NOMO-1 treated with DMSO at 0.1 percent for 48 hours (cell line): Measurements from ENCODE around the gene PLAAT4.
"Not testable (repeated sequence)": the region's sequence is repeated elsewhere in the genome, so short reads cannot be mapped to it uniquely, and the experiment has no call there.

Source experiments
- DNase-seq: peaks from one replicate; lab custom pipeline; 2025; ENCODE audit not compliant: unreplicated experiment; lab: John Stamatoyannopoulos, UW

PLAAT4 gene

GRCh38 chr11:63537293-63538101 lies 889 bp downstream of the PLAAT4 start:
- DNase-seq, result no peak

- DNase-seq, result not testable (repeated sequence)
Measured at GRCh38 chr11:63542506-63542905, 5.9 kb downstream of the PLAAT4 start.

- DNase-seq, result peak; percentile 39
Measured at GRCh38 chr11:63543711-63544110, 7.1 kb downstream of the PLAAT4 start.

GRCh38 chr11:63547061-63547460 lies 10.5 kb downstream of the PLAAT4 start:
- DNase-seq, result no peak

- no peak for DNase-seq
Measured at GRCh38 chr11:63548178-63548577, 11.6 kb downstream of the PLAAT4 start.

GRCh38 chr11:63549411-63549810 lies 12.8 kb downstream of the PLAAT4 start:
- DNase-seq, result no peak

GRCh38 chr11:63550156-63550700 lies 13.6 kb downstream of the PLAAT4 start:
- not testable (repeated sequence) for DNase-seq

- DNase-seq, result no peak
Measured at GRCh38 chr11:63551091-63551888, 14.7 kb downstream of the PLAAT4 start.

- no peak for DNase-seq
Measured at GRCh38 chr11:63551889-63552266, 15.3 kb downstream of the PLAAT4 start.

GRCh38 chr11:63552921-63553320 lies 16.3 kb downstream of the PLAAT4 start:
- no peak for DNase-seq

- DNase-seq, result peak; percentile 21
Measured at GRCh38 chr11:63553759-63554158, 17.2 kb downstream of the PLAAT4 start.

GRCh38 chr11:63554877-63555223 lies 18.2 kb downstream of the PLAAT4 start:
- no peak for DNase-seq

- DNase-seq, result no peak
Measured at GRCh38 chr11:63556404-63557013, 19.9 kb downstream of the PLAAT4 start.

- no peak for DNase-seq
Measured at GRCh38 chr11:63557570-63557969, 21.0 kb downstream of the PLAAT4 start.

- no peak for DNase-seq
Measured at GRCh38 chr11:63558459-63559157, 22.0 kb downstream of the PLAAT4 start.

GRCh38 chr11:63560506-63561180 lies 24.0 kb downstream of the PLAAT4 start:
- DNase-seq, result no peak

- DNase-seq, result no peak
Measured at GRCh38 chr11:63563201-63564055, 26.8 kb downstream of the PLAAT4 start, which contains the start of gene PLAAT2. PLAAT2 (minus strand) TSS chr11:63563379; CDS start chr11:63563324, 55 bp downstream.

- DNase-seq, result no peak
Measured at GRCh38 chr11:63564056-63564774, 27.6 kb downstream of the PLAAT4 start.
